HepG2 (cell line): ENCODE measurements around the gene TACO1.

ENCODE experiments used
- CTCF ChIP-seq: sonication (generic); formaldehyde crosslinking; IDR thresholded peaks from 2 replicates; pipeline ENCODE4 v1.5.0; 2020; ENCODE audit warnings: mild to moderate bottlenecking, missing genetic modification reagents, moderate library complexity
- GMEB1 ChIP-seq: sonication (generic); formaldehyde crosslinking; IDR thresholded peaks from 2 replicates; pipeline ENCODE4 v1.5.1; 2020; ENCODE audit warnings: missing genetic modification reagents, mild to moderate bottlenecking, borderline replicate concordance
- HIVEP1 ChIP-seq: sonication (generic); formaldehyde crosslinking; IDR thresholded peaks from 2 replicates; pipeline ENCODE4 v1.4.0; 2020; ENCODE audit warnings: mild to moderate bottlenecking, missing genetic modification reagents
- NCOA1 ChIP-seq: sonication (generic); formaldehyde crosslinking; IDR thresholded peaks from 2 replicates; pipeline ENCODE4 v1.9.0; 2021; ENCODE audit warnings: missing genetic modification reagents
- TAF15 ChIP-seq: fragments of 200-400 bp; formaldehyde crosslinking; IDR thresholded peaks from one replicate; pipeline ENCODE4 v1.6.1; 2018; ENCODE audit warnings: mild to moderate bottlenecking, low read depth, low read length; ENCODE audit not compliant: poor library complexity, severe bottlenecking
- ZBTB43 ChIP-seq: sonication (generic); formaldehyde crosslinking; conservative IDR thresholded peaks from 2 replicates; pipeline ENCODE4 v1.4.0; 2020; ENCODE audit warnings: missing genetic modification reagents
- ZNF274 ChIP-seq: sonication (generic); formaldehyde crosslinking; IDR thresholded peaks from 2 replicates; pipeline ENCODE4 v1.5.1; 2020; ENCODE audit warnings: mild to moderate bottlenecking, missing genetic modification reagents

GRCh38 chr17:63624531-63624880, 23.8 kb downstream of the TACO1 start:
- TF ChIP-seq ZNF274 (CRISPR knock-in tag), result no peak
- no peak for TF ChIP-seq CTCF (CRISPR knock-in tag)
- TF ChIP-seq NCOA1 (CRISPR knock-in tag), result no peak
- no peak for TF ChIP-seq GMEB1 (CRISPR knock-in tag)
- TF ChIP-seq TAF15, result no peak
- no peak for TF ChIP-seq ZBTB43 (CRISPR knock-in tag)
- no peak for TF ChIP-seq HIVEP1 (CRISPR knock-in tag)
